ENCODE results near the gene SH2D1A.

GRCh38 chrX:124344246-124344645 is 2.1 kb upstream of the SH2D1A start:
- TF ChIP-seq, protein P1, sequence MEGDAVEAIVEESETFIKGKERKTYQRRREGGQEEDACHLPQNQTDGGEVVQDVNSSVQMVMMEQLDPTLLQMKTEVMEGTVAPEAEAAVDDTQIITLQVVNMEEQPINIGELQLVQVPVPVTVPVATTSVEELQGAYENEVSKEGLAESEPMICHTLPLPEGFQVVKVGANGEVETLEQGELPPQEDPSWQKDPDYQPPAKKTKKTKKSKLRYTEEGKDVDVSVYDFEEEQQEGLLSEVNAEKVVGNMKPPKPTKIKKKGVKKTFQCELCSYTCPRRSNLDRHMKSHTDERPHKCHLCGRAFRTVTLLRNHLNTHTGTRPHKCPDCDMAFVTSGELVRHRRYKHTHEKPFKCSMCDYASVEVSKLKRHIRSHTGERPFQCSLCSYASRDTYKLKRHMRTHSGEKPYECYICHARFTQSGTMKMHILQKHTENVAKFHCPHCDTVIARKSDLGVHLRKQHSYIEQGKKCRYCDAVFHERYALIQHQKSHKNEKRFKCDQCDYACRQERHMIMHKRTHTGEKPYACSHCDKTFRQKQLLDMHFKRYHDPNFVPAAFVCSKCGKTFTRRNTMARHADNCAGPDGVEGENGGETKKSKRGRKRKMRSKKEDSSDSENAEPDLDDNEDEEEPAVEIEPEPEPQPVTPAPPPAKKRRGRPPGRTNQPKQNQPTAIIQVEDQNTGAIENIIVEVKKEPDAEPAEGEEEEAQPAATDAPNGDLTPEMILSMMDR (IDR thresholded peaks at IDR 0.05): no peak
- TF ChIP-seq ZFX (IDR thresholded peaks at IDR 0.05; ENCODE audit: borderline replicate concordance): no peak
